Measurements from ENCODE around the gene RNASEH2A. TPM values are rescaled to one million over a fixed set of nuclear protein-coding genes. Genes with fewer than 3 reads are reported as not detected.

Gene RNASEH2A
- total RNA-seq, 2 experiments from 2014 or later = 61.9 to 66.8 TPM

DNA sequence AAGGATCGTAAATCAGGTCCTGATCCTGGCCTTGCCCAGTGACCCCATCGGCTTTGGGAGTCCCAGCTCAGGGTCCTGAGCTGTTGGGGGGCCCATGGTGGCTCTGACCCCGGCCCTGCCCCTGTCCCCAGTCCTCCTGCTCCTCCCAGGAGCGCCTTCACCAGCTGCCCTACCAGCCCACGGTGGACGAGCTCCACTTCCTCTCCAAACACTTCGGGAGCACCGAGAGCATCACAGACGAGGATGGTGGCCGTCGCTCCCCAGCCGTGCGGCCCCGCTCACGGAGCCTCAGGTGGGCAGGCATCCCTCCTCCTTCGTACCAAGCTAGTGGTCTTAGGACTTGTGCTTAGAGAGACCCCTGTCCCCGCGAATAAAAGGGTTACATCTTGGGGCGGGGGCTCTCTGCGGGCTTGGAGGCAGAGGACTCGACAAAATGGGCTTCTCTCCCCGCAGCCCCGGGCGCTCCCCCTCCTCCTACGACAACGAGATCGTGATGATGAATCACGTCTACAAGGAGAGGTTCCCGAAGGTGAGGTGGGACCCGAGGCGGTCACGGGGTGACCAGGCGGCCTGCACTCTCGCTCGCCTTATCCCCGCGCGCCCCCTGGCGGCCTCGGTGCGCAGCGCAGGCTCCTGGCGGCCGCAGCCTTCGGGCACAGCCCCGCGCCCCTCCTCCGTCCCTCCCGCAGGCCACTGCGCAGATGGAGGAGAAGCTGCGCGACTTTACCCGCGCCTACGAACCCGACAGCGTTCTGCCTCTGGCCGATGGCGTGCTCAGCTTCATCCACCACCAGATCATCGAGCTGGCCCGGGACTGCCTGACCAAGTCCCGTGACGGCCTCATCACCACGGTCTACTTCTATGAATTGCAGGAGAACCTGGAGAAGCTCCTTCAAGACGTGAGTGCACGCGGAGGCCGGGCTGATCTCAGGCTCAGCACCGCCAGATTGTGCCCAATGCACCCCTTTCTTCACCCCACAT, 41.1 kb downstream of the RNASEH2A start:
- Mint-ChIP-seq H3K36me3 (no peaks in the 10 kb centered on the region), H3K9me3 (no peaks in the 10 kb centered on the region), H3K4me3 (peak overlapping the region; percentile 29), H3K27ac (no peak overlapping the region), H3K4me1 (ENCODE audit: low read depth) (peaks cover 5% of the 10 kb centered on the region), H3K27me3 (peaks cover 25% of the 10 kb centered on the region)
- ChIA-PET POLR2A (interaction anchor here (0.7 to 1.7 kb wide), 5 partner anchors 27 to 82 kb away, joined by 3 to 6 read pairs (median 3); no protein-coding TSS in a partner anchor), CTCF (interaction anchor here (0.6 to 11.8 kb wide), 49 partner anchors 10 to 208 kb away, joined by 3 to 280 read pairs (median 4); partner anchors contain the start of genes FARSA, RNASEH2A, THSD8 and TNPO2)
- intact Hi-C loops (cut with micrococcal nuclease) = loop anchor here (2.0 kb wide), 1 partner anchor 81 kb away; no protein-coding TSS in a partner anchor
- DNase-seq = peak; percentile 90

GRCh38 chr19:12856653-12857052, 50.3 kb downstream of the RNASEH2A start:
- intact Hi-C loops (cut with micrococcal nuclease) = no loop called here
- DNase-seq = no peak
- no peaks in the 10 kb centered on the region for H3K36me3 Mint-ChIP-seq
- no peaks in the 10 kb centered on the region for H3K4me1 Mint-ChIP-seq (ENCODE audit: low read depth)
- ChIA-PET POLR2A (no interaction called here), CTCF (interaction anchor here (1.3 to 3.8 kb wide), 2 partner anchors 9 to 31 kb away, joined by 3 to 13 read pairs; no protein-coding TSS in a partner anchor)
- no peak overlapping the region for H3K4me3 Mint-ChIP-seq
- peaks cover 2% of the 10 kb centered on the region for H3K27me3 Mint-ChIP-seq
- peaks cover 2% of the 10 kb centered on the region for H3K9me3 Mint-ChIP-seq
- H3K27ac Mint-ChIP-seq = no peak overlapping the region

GRCh38 chr19:12858041-12858928, 51.9 kb downstream of the RNASEH2A start:
- ChIA-PET CTCF (interaction anchor here (1.3 to 3.8 kb wide), 2 partner anchors 11 to 33 kb away, joined by 3 to 13 read pairs; no protein-coding TSS in a partner anchor), POLR2A (no interaction called here)
- no peak for DNase-seq
- Mint-ChIP-seq H3K27ac (no peak overlapping the region), H3K4me1 (ENCODE audit: low read depth) (no peaks in the 10 kb centered on the region), H3K27me3 (peaks cover 2% of the 10 kb centered on the region), H3K9me3 (peaks cover 2% of the 10 kb centered on the region), H3K4me3 (no peak overlapping the region), H3K36me3 (no peaks in the 10 kb centered on the region)
- intact Hi-C loops (cut with micrococcal nuclease) = no loop called here

DNA sequence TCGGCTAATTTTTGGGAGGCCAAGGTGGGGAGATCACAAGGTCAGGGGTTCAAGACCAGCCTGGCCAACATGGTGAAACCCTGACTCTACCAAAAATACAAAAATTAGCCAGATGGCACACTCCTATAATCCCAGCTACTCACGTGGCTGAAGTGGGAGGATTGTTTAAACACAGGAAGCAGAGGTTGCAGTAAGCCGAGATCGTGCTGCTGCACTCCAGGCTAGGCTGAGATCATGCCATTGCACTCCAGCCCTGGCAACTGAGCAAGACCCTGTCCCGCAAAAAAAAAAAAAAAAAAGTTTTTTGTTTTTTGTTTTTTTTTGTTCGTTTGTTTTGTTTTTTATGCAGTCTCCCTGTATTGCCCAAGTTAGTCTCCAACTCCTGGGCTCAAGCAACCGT, 53.2 kb downstream of the RNASEH2A start:
- Mint-ChIP-seq H3K4me1 (ENCODE audit: low read depth) (no peaks in the 10 kb centered on the region), H3K36me3 (no peaks in the 10 kb centered on the region), H3K4me3 (no peak overlapping the region), H3K27me3 (peaks cover 2% of the 10 kb centered on the region), H3K27ac (no peak overlapping the region), H3K9me3 (peaks cover 2% of the 10 kb centered on the region)
- no peak for DNase-seq
- ChIA-PET POLR2A (no interaction called here), CTCF (interaction anchor here (1.0 to 3.8 kb wide), 2 partner anchors 12 to 93 kb away, joined by 3 to 13 read pairs; no protein-coding TSS in a partner anchor)
- intact Hi-C loops (cut with micrococcal nuclease) = no loop called here

Small RNAs within 50 kb of the gene (microRNA-seq; reads per million reads assigned to microRNA genes)
- not detected for gene MIR5684 (ENCODE audit: borderline microRNAs expressed, borderline number of aligned reads, borderline replicate concordance)
- not detected for gene MIR6794 (ENCODE audit: borderline microRNAs expressed, borderline number of aligned reads, borderline replicate concordance)

Other genes with a start within 250 kb of the RNASEH2A start
- gene ZNF490, start 195.8 kb upstream of the RNASEH2A start, total RNA-seq = 1 to 10 TPM; 6.9 to 7.0 TPM
- gene ZNF791, start 195.7 kb upstream of the RNASEH2A start, total RNA-seq = 10 to 100 TPM; 18.2 to 19.1 TPM
- 100 to 1,000 TPM; 123 to 127 TPM for gene MAN2B1, start 139.8 kb upstream of the RNASEH2A start, total RNA-seq
- 10 to 100 TPM; 17.1 to 17.8 TPM for gene WDR83, start 139.8 kb upstream of the RNASEH2A start, total RNA-seq
- 100 to 1,000 TPM; 126 to 127 TPM for gene DHPS, start 124.7 kb upstream of the RNASEH2A start, total RNA-seq
- gene GNG14, start 118.6 kb upstream of the RNASEH2A start, total RNA-seq = not detected
- gene FBXW9, start 110.0 kb upstream of the RNASEH2A start, total RNA-seq = 1 to 10 TPM; 6.6 to 7.0 TPM
- 10 to 100 TPM; 65.2 to 76.4 TPM for gene TNPO2, start 82.7 kb upstream of the RNASEH2A start, total RNA-seq
- 100 to 1,000 TPM; 167 to 182 TPM for gene TRIR, start 71.9 kb upstream of the RNASEH2A start, total RNA-seq
- gene GET3, start 69.1 kb upstream of the RNASEH2A start, total RNA-seq = 10 to 100 TPM; 54.2 TPM
- not detected for gene BEST2, start 54.8 kb upstream of the RNASEH2A start, total RNA-seq
- gene HOOK2, start 31.0 kb upstream of the RNASEH2A start, total RNA-seq = 10 to 100 TPM; 20.2 to 22.2 TPM
- 100 to 1,000 TPM; 409 to 411 TPM for gene JUNB, start 15.1 kb upstream of the RNASEH2A start, total RNA-seq
- gene PRDX2, start 4.8 kb upstream of the RNASEH2A start, total RNA-seq = 100 to 1,000 TPM; 253 to 258 TPM
- 10 to 100 TPM; 42.4 to 44.6 TPM for gene THSD8, start 4.5 kb upstream of the RNASEH2A start, total RNA-seq
- not detected for gene RTBDN, start 28.0 kb downstream of the RNASEH2A start, total RNA-seq
- gene MAST1, start 31.9 kb downstream of the RNASEH2A start, total RNA-seq = 1 to 10 TPM; 1.7 to 2.3 TPM
- 10 to 100 TPM; 27.0 to 27.5 TPM for gene DNASE2, start 74.9 kb downstream of the RNASEH2A start, total RNA-seq
- under 1 TPM; 0.12 to 0.19 TPM for gene KLF1, start 80.6 kb downstream of the RNASEH2A start, total RNA-seq
- 10 to 100 TPM; 33.6 to 34.4 TPM for gene GCDH, start 84.6 kb downstream of the RNASEH2A start, total RNA-seq
- gene SYCE2, start 112.7 kb downstream of the RNASEH2A start, total RNA-seq = 1 to 10 TPM; 3.0 to 4.2 TPM
- 100 to 1,000 TPM; 109 to 110 TPM for gene FARSA, start 127.1 kb downstream of the RNASEH2A start, total RNA-seq
- 100 to 1,000 TPM; 625 to 642 TPM for gene CALR, start 132.0 kb downstream of the RNASEH2A start, total RNA-seq
- 100 to 1,000 TPM; 190 to 194 TPM for gene RAD23A, start 139.3 kb downstream of the RNASEH2A start, total RNA-seq
- 10 to 100 TPM; 31.2 to 32.6 TPM for gene GADD45GIP1, start 150.6 kb downstream of the RNASEH2A start, total RNA-seq
- gene DAND5, start 163.0 kb downstream of the RNASEH2A start, total RNA-seq = under 1 TPM in 1 of 2 experiments, not detected in 1; 0.12 TPM
- 1 to 10 TPM; 1.6 to 2.0 TPM for gene NFIX, start 188.9 kb downstream of the RNASEH2A start, total RNA-seq